SK-N-SH (cell line): Measurements from ENCODE around the gene SLC17A3. TPM values are rescaled to one million over a fixed set of nuclear protein-coding genes. Genes with fewer than 3 reads are reported as not detected.

Source experiments
- CTCF ChIA-PET: fragments of 300-600, 350-600 bp; formaldehyde crosslinking; extraction: SDS; loops from one replicate; lab custom pipeline; 2021; lab: Yijun Ruan, JAX
- POLR2A ChIA-PET: fragments of 350-600 bp; sonication (Branson Sonifier 250); formaldehyde crosslinking; extraction: SDS; loops from one replicate; lab custom pipeline; 2020; ENCODE audit warnings: antibody characterized with exemption, inconsistent platforms; lab: Yijun Ruan, JAX
- DNase-seq: peaks from one replicate; pipeline ENCODE4 v3.0.0; 2012
- H2AFZ ChIP-seq: fragments of 200-600 bp; sonication (generic); 2 replicates; pipeline ENCODE4 v1.8.1; 2016; ENCODE audit warnings: antibody characterized with exemption, mild to moderate bottlenecking, low read depth
- H3F3A ChIP-seq: fragments of 200-600 bp; sonication (generic); replicated peaks from 2 replicates; pipeline ENCODE3; 2016; ENCODE audit warnings: antibody characterized with exemption, mild to moderate bottlenecking; ENCODE audit not compliant: insufficient read depth
- H3K27ac ChIP-seq, 2 experiments: fragments of 200-500 bp in 1 of 2; fragments of 200-600 bp in 1 of 2; sonication (Bioruptor generic) in 1 of 2; sonication (generic), shearing (Covaris generic) in 1 of 2; 2 replicates each; pipeline versions ENCODE4 v1.5.1 to v1.6.1; 2014 to 2016; ENCODE audit warnings: low read depth in 2 of 2, inconsistent platforms in 1 of 2, low read length in 1 of 2, mild to moderate bottlenecking in 1 of 2, mixed read lengths in 1 of 2
- H3K27me3 ChIP-seq: fragments of 200-600 bp; sonication (generic), shearing (Covaris generic); 2 replicates; pipeline ENCODE4 v1.6.1; 2016; ENCODE audit warnings: mixed run types; ENCODE audit not compliant: insufficient read depth
- H3K36me3 ChIP-seq, 2 experiments: fragments of 200-500 bp in 1 of 2; fragments of 200-600 bp in 1 of 2; sonication (Bioruptor generic) in 1 of 2; sonication (generic) in 1 of 2; replicated peaks in 1 of 2; 2 replicates each; pipeline versions ENCODE3 to v1.5.1; 2014 to 2016; ENCODE audit warnings: low read length in 1 of 2, mild to moderate bottlenecking in 1 of 2; ENCODE audit not compliant: insufficient read depth in 2 of 2, control insufficient read depth in 1 of 2
- H3K4me1 ChIP-seq, 2 experiments: fragments of 200-500 bp in 1 of 2; fragments of 200-600 bp in 1 of 2; sonication (Bioruptor generic) in 1 of 2; sonication (generic), shearing (Covaris generic) in 1 of 2; 2 replicates each; pipeline versions ENCODE4 v1.5.1 to v1.6.1; 2014 to 2016; ENCODE audit warnings: low read depth in 1 of 2, low read length in 1 of 2, mixed run types in 1 of 2; ENCODE audit not compliant: insufficient read depth in 2 of 2, control insufficient read depth in 1 of 2
- H3K4me2 ChIP-seq: fragments of 200-600 bp; sonication (generic), shearing (Covaris generic); 2 replicates; pipeline ENCODE4 v1.6.1; 2017; ENCODE audit warnings: mixed run types
- H3K4me3 ChIP-seq, 2 experiments: fragments of 200-500 bp in 1 of 2; fragments of 200-600 bp in 1 of 2; sonication (Bioruptor generic) in 1 of 2; sonication (generic), shearing (Covaris generic) in 1 of 2; 2 replicates each; pipeline versions ENCODE4 v1.5.1 to v1.8.1; 2014 to 2016; ENCODE audit warnings: low read depth in 2 of 2, inconsistent platforms in 1 of 2, low read length in 1 of 2, mild to moderate bottlenecking in 1 of 2, mixed read lengths in 1 of 2, moderate library complexity in 1 of 2
- H3K79me2 ChIP-seq: fragments of 200-600 bp; sonication (generic); 2 replicates; pipeline ENCODE4 v1.8.1; 2017; ENCODE audit warnings: mild to moderate bottlenecking; ENCODE audit not compliant: insufficient read depth
- H3K9ac ChIP-seq: fragments of 200-600 bp; sonication (generic); 2 replicates; pipeline ENCODE4 v1.6.1; 2017; ENCODE audit warnings: mixed run types
- H3K9me2 ChIP-seq: fragments of 200-600 bp; sonication (generic); 2 replicates; pipeline ENCODE4 v1.6.1; 2017; ENCODE audit warnings: mixed run types
- H3K9me3 ChIP-seq: fragments of 200-600 bp; sonication (generic); 2 replicates; pipeline ENCODE4 v1.6.1; 2017; ENCODE audit warnings: mixed run types, mild to moderate bottlenecking, moderate library complexity
- H4K20me1 ChIP-seq: fragments of 200-600 bp; sonication (generic); 2 replicates; pipeline ENCODE4 v1.6.1; 2017; ENCODE audit warnings: mild to moderate bottlenecking, mixed run types; ENCODE audit not compliant: insufficient read depth
- CHD2 ChIP-seq: fragments of 150-350 bp; IDR thresholded peaks from 2 replicates; pipeline ENCODE4 v1.6.1; 2018; ENCODE audit warnings: low read length; ENCODE audit not compliant: partially characterized antibody
- EP300 ChIP-seq, 2 experiments: IDR thresholded peaks; 2 replicates each; pipeline versions ENCODE4 v1.4.0 to v1.6.1; 2012; ENCODE audit warnings: borderline replicate concordance in 1 of 2, low read depth in 1 of 2, low read length in 1 of 2
- EZH2phosphoT487 ChIP-seq: fragments of 200-600 bp; sonication (generic); IDR thresholded peaks from 2 replicates; pipeline ENCODE4 v1.6.1; 2017; ENCODE audit warnings: low read depth, mixed run types, mild to moderate bottlenecking, antibody characterized with exemption, moderate library complexity, borderline replicate concordance
- FOXM1 ChIP-seq: IDR thresholded peaks from 2 replicates; pipeline ENCODE4 v1.4.0; 2012; ENCODE audit warnings: low read depth, mild to moderate bottlenecking
- JUND ChIP-seq: IDR thresholded peaks from 2 replicates; pipeline ENCODE4 v1.4.0; 2012
- NRF1 ChIP-seq: IDR thresholded peaks from 2 replicates; pipeline ENCODE4 v1.6.1; 2012; ENCODE audit warnings: low read depth, mild to moderate bottlenecking, low read length
- RAD21 ChIP-seq: IDR thresholded peaks from 2 replicates; pipeline ENCODE4 v1.6.1; 2012; ENCODE audit warnings: mild to moderate bottlenecking, low read length
- RFX5 ChIP-seq: IDR thresholded peaks from 2 replicates; pipeline ENCODE4 v1.6.1; 2012; ENCODE audit warnings: mild to moderate bottlenecking, improper control_type of control experiment, low read length
- RXRA ChIP-seq: IDR thresholded peaks from 2 replicates; pipeline ENCODE4 v1.4.0; 2012; ENCODE audit warnings: low read depth, mild to moderate bottlenecking, borderline replicate concordance
- SMC3 ChIP-seq: IDR thresholded peaks from 2 replicates; pipeline ENCODE4 v1.6.1; 2012; ENCODE audit warnings: low read depth, low read length, improper control_type of control experiment
- TEAD4 ChIP-seq: IDR thresholded peaks from 2 replicates; pipeline ENCODE4 v1.4.0; 2012; ENCODE audit warnings: mild to moderate bottlenecking, borderline replicate concordance; ENCODE audit not compliant: insufficient read depth
- WGBS: methylation state at CpG from one replicate; pipeline ENCODE4 v1.1.6; 2017; ENCODE audit warnings: low lambda C conversion rate; 5-methylcytosine and 5-hydroxymethylcytosine counted together
- polyA plus RNA-seq, 3 experiments: library from polyadenylated mRNA; depleted of rRNA; stranded (reverse); fragments of >200 nt; gene quantifications; 2 replicates each; pipeline ENCODE4 v1.2.3, GENCODE V29; 2012
- TF ChIP-seq, protein P1 (sequence below): fragments of 200-600 bp; sonication (generic); IDR thresholded peaks from 2 replicates; pipeline ENCODE4 v1.6.1; 2017; ENCODE audit warnings: antibody characterized with exemption, mild to moderate bottlenecking, moderate library complexity
- TF ChIP-seq, protein P2 (sequence below): fragments of 150-350 bp; IDR thresholded peaks from 2 replicates; pipeline ENCODE4 v1.6.1; 2016; ENCODE audit warnings: mild to moderate bottlenecking, low read depth, low read length
- TF ChIP-seq, protein P3 (sequence below): IDR thresholded peaks from 2 replicates; pipeline ENCODE4 v1.4.0; 2012; ENCODE audit warnings: low read depth, borderline replicate concordance
- TF ChIP-seq, protein P4 (sequence below): IDR thresholded peaks from 2 replicates; pipeline ENCODE4 v1.6.1; 2012; ENCODE audit warnings: mild to moderate bottlenecking, low read depth, low read length, moderate library complexity

SLC17A3 gene
- polyA plus RNA-seq, 1 of the 3 experiments (the other 2 are of a cell fraction): not detected

DNA sequence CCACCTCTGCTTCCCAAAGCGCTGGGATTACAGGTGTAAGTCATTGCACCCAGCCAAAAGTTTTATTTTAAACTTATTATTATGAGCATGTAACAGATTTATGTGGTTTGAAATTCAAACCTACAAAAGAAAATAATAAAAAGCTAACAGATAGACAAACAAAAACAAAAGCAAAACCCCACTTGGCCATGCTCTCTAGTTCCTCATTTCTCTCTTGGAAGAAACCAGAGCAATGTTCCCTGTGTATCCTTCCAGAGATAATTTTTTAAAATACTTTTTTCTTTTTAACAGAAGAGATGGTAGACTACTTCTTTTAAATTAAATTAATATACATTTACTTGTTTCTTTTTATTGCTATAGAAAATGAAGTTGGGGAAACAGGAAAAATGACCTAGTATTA lies 28.0 kb upstream of the SLC17A3 start:
- Histone ChIP-seq H3K27ac (no peak overlapping the region), H3K79me2 (no peaks in the 10 kb centered on the region), H3F3A (no peaks in the 10 kb centered on the region), H4K20me1 (no peaks in the 10 kb centered on the region), H2AFZ (no peak overlapping the region), H3K4me3 (no peak overlapping the region), H3K4me1 (no peaks in the 10 kb centered on the region; a peak in 1 of 4 replicates), H3K9ac (no peak overlapping the region), H3K4me2 (no peak overlapping the region), H3K9me2 (no peaks in the 10 kb centered on the region), H3K27me3 (no peaks in the 10 kb centered on the region), H3K9me3 (no peaks in the 10 kb centered on the region), H3K36me3 (no peaks in the 10 kb centered on the region)
- no peak for TF ChIP-seq JUND
- TF ChIP-seq, protein P1, sequence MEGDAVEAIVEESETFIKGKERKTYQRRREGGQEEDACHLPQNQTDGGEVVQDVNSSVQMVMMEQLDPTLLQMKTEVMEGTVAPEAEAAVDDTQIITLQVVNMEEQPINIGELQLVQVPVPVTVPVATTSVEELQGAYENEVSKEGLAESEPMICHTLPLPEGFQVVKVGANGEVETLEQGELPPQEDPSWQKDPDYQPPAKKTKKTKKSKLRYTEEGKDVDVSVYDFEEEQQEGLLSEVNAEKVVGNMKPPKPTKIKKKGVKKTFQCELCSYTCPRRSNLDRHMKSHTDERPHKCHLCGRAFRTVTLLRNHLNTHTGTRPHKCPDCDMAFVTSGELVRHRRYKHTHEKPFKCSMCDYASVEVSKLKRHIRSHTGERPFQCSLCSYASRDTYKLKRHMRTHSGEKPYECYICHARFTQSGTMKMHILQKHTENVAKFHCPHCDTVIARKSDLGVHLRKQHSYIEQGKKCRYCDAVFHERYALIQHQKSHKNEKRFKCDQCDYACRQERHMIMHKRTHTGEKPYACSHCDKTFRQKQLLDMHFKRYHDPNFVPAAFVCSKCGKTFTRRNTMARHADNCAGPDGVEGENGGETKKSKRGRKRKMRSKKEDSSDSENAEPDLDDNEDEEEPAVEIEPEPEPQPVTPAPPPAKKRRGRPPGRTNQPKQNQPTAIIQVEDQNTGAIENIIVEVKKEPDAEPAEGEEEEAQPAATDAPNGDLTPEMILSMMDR: no peak
- no peak for TF ChIP-seq FOXM1
- TF ChIP-seq EP300 (IDR thresholded peaks at IDR 0.05; ENCODE audit: borderline replicate concordance in 1 of 2, low read depth in 1 of 2, low read length in 1 of 2): no peak
- no peak for TF ChIP-seq EZH2phosphoT487
- no peak for TF ChIP-seq CHD2
- TF ChIP-seq, protein P2, sequence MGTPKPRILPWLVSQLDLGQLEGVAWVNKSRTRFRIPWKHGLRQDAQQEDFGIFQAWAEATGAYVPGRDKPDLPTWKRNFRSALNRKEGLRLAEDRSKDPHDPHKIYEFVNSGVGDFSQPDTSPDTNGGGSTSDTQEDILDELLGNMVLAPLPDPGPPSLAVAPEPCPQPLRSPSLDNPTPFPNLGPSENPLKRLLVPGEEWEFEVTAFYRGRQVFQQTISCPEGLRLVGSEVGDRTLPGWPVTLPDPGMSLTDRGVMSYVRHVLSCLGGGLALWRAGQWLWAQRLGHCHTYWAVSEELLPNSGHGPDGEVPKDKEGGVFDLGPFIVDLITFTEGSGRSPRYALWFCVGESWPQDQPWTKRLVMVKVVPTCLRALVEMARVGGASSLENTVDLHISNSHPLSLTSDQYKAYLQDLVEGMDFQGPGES: no peak
- TF ChIP-seq, protein P3, sequence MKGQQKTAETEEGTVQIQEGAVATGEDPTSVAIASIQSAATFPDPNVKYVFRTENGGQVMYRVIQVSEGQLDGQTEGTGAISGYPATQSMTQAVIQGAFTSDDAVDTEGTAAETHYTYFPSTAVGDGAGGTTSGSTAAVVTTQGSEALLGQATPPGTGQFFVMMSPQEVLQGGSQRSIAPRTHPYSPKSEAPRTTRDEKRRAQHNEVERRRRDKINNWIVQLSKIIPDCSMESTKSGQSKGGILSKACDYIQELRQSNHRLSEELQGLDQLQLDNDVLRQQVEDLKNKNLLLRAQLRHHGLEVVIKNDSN: no peak
- no peak for TF ChIP-seq RXRA
- no peak for TF ChIP-seq RAD21
- TF ChIP-seq NRF1: no peak
- TF ChIP-seq, protein P4, sequence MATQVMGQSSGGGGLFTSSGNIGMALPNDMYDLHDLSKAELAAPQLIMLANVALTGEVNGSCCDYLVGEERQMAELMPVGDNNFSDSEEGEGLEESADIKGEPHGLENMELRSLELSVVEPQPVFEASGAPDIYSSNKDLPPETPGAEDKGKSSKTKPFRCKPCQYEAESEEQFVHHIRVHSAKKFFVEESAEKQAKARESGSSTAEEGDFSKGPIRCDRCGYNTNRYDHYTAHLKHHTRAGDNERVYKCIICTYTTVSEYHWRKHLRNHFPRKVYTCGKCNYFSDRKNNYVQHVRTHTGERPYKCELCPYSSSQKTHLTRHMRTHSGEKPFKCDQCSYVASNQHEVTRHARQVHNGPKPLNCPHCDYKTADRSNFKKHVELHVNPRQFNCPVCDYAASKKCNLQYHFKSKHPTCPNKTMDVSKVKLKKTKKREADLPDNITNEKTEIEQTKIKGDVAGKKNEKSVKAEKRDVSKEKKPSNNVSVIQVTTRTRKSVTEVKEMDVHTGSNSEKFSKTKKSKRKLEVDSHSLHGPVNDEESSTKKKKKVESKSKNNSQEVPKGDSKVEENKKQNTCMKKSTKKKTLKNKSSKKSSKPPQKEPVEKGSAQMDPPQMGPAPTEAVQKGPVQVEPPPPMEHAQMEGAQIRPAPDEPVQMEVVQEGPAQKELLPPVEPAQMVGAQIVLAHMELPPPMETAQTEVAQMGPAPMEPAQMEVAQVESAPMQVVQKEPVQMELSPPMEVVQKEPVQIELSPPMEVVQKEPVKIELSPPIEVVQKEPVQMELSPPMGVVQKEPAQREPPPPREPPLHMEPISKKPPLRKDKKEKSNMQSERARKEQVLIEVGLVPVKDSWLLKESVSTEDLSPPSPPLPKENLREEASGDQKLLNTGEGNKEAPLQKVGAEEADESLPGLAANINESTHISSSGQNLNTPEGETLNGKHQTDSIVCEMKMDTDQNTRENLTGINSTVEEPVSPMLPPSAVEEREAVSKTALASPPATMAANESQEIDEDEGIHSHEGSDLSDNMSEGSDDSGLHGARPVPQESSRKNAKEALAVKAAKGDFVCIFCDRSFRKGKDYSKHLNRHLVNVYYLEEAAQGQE: no peak
- TF ChIP-seq TEAD4: no peak
- TF ChIP-seq RFX5: no peak
- TF ChIP-seq SMC3: no peak
- WGBS: 52% methylated on average over 1 of the region's 1 CpG
- ChIA-PET CTCF (interaction anchor here (0.7 to 0.9 kb wide), 2 partner anchors 10 to 198 kb away, joined by 3 read pairs; no protein-coding TSS in a partner anchor), POLR2A (no interaction called here)
- DNase-seq: no peak
